AML-193 (cell line): ENCODE data around the gene ZNF32.
A peak's percentile ranks its signal among the peaks of the same experiment; 100 is the strongest.

Experiments used
- DNase-seq, 2 experiments: peaks; one replicate each; lab custom pipeline; 2025; lab: John Stamatoyannopoulos, UW

Gene ZNF32

GRCh38 chr10:43648398-43649184, at the start of gene ZNF32:
TSS of gene ZNF32 (minus strand) at chr10:43648881. CDS start at chr10:43646133, 2,748 bp downstream.
- DNase-seq, result peak; percentile 70 to 72

GRCh38 chr10:43698156-43698555, 49.5 kb upstream of the ZNF32 start:
- DNase-seq, result no peak

GRCh38 chr10:43696909-43697483, 48.3 kb upstream of the ZNF32 start:
- DNase-seq, result no peak

- DNase-seq, result no peak
Observed at GRCh38 chr10:43695730-43696129, 47.0 kb upstream of the ZNF32 start.

GRCh38 chr10:43695321-43695720, 46.6 kb upstream of the ZNF32 start:
- no peak for DNase-seq

- no peak for DNase-seq
Observed at GRCh38 chr10:43694526-43694925, 45.8 kb upstream of the ZNF32 start.

GRCh38 chr10:43693602-43694001, 44.9 kb upstream of the ZNF32 start:
- DNase-seq, result no peak

- no peak for DNase-seq
Observed at GRCh38 chr10:43692051-43692825, 43.6 kb upstream of the ZNF32 start.

GRCh38 chr10:43691485-43691884, 42.8 kb upstream of the ZNF32 start:
- DNase-seq, result no peak

- peak; percentile 54 to 59 for DNase-seq
Observed at GRCh38 chr10:43689955-43690771, 41.5 kb upstream of the ZNF32 start.

- peak; percentile 25 to 54 for DNase-seq
Observed at GRCh38 chr10:43689618-43689954, 40.9 kb upstream of the ZNF32 start.

GRCh38 chr10:43689007-43689491, 40.4 kb upstream of the ZNF32 start:
- no peak for DNase-seq

GRCh38 chr10:43688348-43688892, 39.7 kb upstream of the ZNF32 start:
- no peak for DNase-seq

GRCh38 chr10:43687373-43687772, 38.7 kb upstream of the ZNF32 start:
- no peak for DNase-seq

GRCh38 chr10:43686414-43686813, 37.7 kb upstream of the ZNF32 start:
- no peak for DNase-seq

GRCh38 chr10:43685744-43686143, 37.1 kb upstream of the ZNF32 start:
- no peak for DNase-seq

- no peak for DNase-seq
Observed at GRCh38 chr10:43684292-43684559, 35.5 kb upstream of the ZNF32 start.

GRCh38 chr10:43683451-43684291, 35.0 kb upstream of the ZNF32 start:
- peak in 1 of 2 experiments; percentile 10 for DNase-seq

GRCh38 chr10:43682956-43683355, 34.3 kb upstream of the ZNF32 start:
- DNase-seq, result no peak

- no peak for DNase-seq
Observed at GRCh38 chr10:43681721-43682120, 33.0 kb upstream of the ZNF32 start.

GRCh38 chr10:43681220-43681619, 32.5 kb upstream of the ZNF32 start:
- no peak for DNase-seq
